Fibroblast of pulmonary artery (primary cell): ENCODE data around the gene TSPAN9.

Experiments used
- DNase-seq: peaks from one replicate; pipeline ENCODE4 v3.0.0-alpha.2; 2010; ENCODE audit warnings: low read depth
- H3K4me3 ChIP-seq: replicated peaks from 2 replicates; pipeline ENCODE4 v1.5.1; 2011; ENCODE audit warnings: low read depth, mild to moderate bottlenecking, control low read depth, low read length, moderate library complexity
- TF ChIP-seq, protein P1 (sequence below): IDR thresholded peaks from 2 replicates; pipeline ENCODE4 v1.5.1; 2011; ENCODE audit warnings: mild to moderate bottlenecking, control low read depth, low read length, inconsistent platforms; ENCODE audit errors: missing control alignments

The TSPAN9 gene

DNA sequence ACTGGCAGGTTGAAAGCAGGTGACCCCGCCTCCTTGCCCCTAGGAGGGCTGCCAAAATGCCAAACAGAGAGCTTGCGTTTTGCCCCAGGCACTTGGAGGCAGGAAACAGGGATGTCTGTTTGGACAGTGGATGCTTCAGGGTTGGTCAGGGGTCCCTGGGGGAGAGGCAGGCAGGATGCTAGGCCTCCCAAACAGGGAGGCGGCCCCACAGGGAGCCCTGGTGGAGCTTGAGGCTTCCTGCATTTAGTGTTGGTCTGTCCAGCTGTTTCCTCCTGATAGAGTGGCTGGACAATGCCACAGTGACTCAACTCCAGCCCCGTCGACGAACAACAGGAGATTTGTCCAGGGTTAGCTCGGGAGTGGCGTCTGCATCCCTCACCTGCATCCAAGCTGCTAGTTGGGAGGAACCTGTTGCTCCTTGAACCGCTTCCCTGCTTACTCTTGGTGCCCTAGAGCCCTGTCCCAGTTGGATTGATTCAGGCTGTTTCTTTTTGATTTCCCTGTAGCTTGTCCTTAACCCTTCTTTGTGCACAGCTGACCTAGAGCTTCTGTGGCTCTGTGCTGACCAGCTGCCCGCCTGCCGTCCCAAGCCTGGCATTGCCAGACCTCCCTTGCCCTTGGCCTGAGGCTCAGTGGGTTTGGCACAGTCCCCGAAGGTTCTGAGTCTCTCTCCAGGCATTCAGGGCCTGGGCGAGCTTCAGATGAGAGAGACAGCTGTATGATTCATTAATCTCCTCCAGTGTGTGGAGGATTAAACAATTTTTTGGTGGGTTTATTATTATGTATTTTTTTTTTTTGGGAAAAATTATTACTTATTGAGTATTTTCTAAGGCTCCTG is 45.9 kb downstream of the TSPAN9 start:
- TF ChIP-seq, protein P1, sequence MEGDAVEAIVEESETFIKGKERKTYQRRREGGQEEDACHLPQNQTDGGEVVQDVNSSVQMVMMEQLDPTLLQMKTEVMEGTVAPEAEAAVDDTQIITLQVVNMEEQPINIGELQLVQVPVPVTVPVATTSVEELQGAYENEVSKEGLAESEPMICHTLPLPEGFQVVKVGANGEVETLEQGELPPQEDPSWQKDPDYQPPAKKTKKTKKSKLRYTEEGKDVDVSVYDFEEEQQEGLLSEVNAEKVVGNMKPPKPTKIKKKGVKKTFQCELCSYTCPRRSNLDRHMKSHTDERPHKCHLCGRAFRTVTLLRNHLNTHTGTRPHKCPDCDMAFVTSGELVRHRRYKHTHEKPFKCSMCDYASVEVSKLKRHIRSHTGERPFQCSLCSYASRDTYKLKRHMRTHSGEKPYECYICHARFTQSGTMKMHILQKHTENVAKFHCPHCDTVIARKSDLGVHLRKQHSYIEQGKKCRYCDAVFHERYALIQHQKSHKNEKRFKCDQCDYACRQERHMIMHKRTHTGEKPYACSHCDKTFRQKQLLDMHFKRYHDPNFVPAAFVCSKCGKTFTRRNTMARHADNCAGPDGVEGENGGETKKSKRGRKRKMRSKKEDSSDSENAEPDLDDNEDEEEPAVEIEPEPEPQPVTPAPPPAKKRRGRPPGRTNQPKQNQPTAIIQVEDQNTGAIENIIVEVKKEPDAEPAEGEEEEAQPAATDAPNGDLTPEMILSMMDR: peak; percentile 43
- peak; percentile 80 for DNase-seq
- no peak overlapping the region for H3K4me3 ChIP-seq

DNA sequence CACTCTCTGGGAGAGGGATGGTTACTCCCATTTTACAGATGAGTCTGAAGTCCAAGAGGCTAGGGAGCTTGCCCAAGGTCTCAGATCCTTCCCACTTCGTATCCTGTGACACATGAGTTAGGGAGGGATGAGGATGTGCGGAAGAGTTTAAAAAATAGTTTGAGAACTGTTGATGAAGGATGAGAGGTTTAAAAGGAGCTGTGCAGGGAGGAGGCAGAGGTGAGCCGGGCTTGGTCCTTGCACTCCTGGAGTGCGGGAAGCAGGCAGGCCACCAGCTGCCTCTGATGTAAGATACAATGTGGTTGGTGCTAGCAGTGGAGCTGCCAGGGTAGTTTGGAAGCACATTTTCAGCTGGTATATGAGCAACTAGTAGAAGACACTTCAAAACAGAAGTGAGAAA is 46.5 kb downstream of the TSPAN9 start:
- no peak overlapping the region for H3K4me3 ChIP-seq
- TF ChIP-seq, protein P1: no peak
- DNase-seq: peak; percentile 18

DNA sequence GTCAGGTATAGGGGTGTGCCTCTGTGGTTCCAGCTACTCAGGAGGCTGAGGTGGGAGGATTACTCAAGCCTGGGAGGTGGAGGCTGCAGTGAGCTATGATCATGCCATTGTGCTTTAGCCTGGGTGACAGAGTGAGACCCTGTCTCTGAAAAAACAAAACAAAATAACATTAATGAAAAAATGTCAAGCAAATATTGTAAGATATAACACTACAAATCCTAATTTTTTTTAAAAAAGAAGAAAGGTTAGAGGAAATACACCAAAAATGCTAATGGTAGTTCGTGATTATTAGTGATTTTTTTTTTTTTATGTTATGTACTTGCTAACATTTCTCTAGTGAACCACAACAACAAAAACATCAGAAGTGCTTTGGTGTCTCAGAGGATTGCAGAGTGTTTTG is 47.7 kb downstream of the TSPAN9 start:
- no peak for DNase-seq
- no peak overlapping the region for H3K4me3 ChIP-seq
- TF ChIP-seq, protein P1: no peak

DNA sequence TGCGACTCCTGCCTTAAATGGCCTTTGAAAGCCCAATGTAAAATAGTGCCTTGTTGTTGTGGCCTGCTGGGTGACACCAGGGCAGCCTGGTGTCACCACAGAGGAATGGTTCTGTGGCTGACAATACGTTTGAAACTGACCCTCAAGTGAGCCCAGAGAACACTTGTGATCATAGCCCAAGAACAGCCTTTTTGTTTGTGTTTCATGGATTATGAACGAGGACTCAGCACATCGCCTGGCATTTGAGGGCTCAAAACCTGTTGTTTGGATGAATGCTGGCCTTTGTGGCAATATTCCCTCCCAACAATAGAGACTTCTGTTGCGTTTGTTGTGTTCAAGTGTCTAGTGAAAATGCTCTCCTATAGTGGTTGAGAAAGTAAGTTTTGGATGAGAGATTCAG is 48.5 kb downstream of the TSPAN9 start:
- TF ChIP-seq, protein P1: no peak
- no peak for DNase-seq
- H3K4me3 ChIP-seq: no peak overlapping the region

DNA sequence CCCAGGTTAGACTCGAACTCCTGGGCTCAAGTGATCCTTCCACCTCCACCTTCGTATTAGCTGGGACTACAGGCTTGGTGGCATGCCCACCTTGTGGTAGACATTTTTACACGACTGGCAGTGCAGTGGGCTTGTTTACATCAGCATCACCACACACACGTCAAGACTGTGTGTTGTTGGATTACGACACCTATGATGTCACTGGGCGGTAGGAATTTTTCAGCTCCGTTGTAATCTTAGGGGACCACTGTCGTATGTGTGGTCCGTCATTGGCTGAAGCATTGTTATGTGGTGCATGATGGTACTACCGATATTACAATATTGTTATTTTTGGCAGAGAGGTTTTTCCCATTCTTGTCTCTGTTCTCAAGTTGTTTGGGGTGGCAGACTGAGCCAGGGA is 50.7 kb downstream of the TSPAN9 start:
- H3K4me3 ChIP-seq: no peak overlapping the region
- TF ChIP-seq, protein P1: no peak
- peak; percentile 68 for DNase-seq

DNA sequence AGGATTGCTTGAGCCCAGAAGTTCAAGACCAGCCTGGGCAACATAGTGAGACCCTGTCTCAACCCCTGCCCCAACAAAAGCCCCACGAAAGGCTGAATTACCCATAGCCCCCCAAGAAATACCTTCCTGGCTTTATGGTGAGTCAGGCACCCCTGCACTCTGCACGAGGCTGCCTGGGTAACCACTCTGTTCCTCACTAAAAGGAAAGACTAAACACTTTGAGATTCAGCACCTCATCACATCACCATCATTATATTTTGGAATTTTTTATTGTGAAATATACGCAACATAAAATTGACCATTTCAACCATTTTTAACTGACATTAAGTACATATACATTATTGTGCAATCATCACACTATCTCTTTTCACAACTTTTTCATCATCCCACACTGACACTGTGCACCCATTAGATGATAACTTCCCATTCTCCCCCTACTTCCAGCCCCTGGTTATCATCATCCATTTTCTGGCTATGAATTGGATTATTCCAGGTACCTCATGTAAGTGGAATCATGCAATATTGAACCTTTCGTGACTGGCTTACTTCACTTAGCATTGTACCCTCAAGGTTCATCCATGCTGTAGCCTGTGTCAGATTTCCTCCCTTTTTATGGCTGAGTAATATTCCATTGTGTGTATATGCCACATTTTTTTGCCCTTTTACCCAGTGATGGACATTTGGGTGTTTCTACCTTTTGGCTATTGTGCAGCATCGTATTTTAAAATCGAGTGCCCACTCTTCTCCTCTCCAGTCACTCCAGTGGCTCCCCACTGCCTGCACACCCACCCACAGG is 51.5 kb downstream of the TSPAN9 start:
- no peak overlapping the region for H3K4me3 ChIP-seq
- TF ChIP-seq, protein P1: no peak
- DNase-seq: no peak
